Hepatocyte (in vitro differentiated cells): ENCODE results near the gene TMPRSS9.

Source experiments
- CTCF ChIP-seq: fragments of 200-600 bp; sonication (generic); IDR thresholded peaks from 2 replicates; pipeline ENCODE4 v1.5.1; 2016; ENCODE audit warnings: antibody characterized with exemption, mild to moderate bottlenecking; ENCODE audit not compliant: poor library complexity
- EZH2phosphoT487 ChIP-seq: fragments of 200-600 bp; sonication (generic); IDR thresholded peaks from one replicate; pipeline ENCODE4 v1.6.1; 2018; ENCODE audit warnings: antibody characterized with exemption, mild to moderate bottlenecking, low read depth, moderate library complexity; ENCODE audit not compliant: unreplicated experiment, severe bottlenecking

DNA sequence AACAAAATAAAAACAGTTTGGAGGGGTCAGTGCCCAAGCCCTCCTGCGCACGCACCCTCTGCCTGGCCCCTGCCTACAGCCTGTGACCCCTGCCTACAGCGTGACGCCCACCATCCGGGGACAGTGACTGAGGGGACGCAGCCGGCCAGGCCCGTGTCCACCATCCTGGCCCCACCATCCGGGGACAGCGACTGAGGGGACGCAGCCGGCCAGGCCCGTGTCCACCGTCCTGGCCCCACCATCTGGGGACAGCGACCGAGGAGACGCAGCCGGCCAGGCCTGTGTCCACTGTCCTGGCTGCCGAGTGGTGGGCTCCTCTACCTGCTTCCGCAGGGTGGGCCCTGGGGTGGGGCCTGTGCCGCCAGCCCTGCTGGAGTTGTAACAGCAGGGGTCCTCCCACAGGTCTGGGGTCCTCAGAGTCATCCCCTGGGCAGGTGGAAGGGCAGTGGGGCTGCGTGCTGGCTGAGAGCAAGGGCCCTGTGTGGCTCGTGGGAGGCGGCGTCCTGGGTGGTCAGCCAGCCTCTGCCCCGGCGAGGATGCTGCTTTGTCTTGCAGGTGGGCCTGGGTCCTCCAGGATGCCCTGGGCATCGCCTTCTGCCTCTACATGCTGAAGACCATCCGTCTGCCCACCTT, 17.3 kb upstream of the TMPRSS9 start:
- TF ChIP-seq CTCF (no peak), EZH2phosphoT487 (no peak)
